K562 (cell line): ENCODE results near the gene OXNAD1. TPM values are rescaled to one million over a fixed set of nuclear protein-coding genes. Genes with fewer than 3 reads are reported as not detected.

Experiments
- DMBX1 ChIP-seq: fragments of 250-450 bp; sonication (Bioruptor Pico); IDR thresholded peaks from 2 replicates; pipeline ENCODE4 v1.8.0; 2022; ENCODE audit warnings: inconsistent platforms, mild to moderate bottlenecking, moderate library complexity, borderline replicate concordance
- ELK3 ChIP-seq: fragments of 450-650 bp; formaldehyde crosslinking; IDR thresholded peaks from 2 replicates; pipeline ENCODE4 v1.4.0; 2020; ENCODE audit warnings: mild to moderate bottlenecking
- MTA1 ChIP-seq: fragments of 450-650 bp; IDR thresholded peaks from 2 replicates; pipeline ENCODE4 v1.6.1; 2017; ENCODE audit warnings: borderline replicate concordance
- TRIM25 ChIP-seq: fragments of 450-650 bp; IDR thresholded peaks from 2 replicates; pipeline ENCODE4 v1.7.0; 2016; ENCODE audit warnings: borderline replicate concordance
- TSC22D4 ChIP-seq: fragments of 450-650 bp; IDR thresholded peaks from 2 replicates; pipeline ENCODE4 v1.6.1; 2016; ENCODE audit warnings: missing genetic modification characterization, missing biosample characterization, control low read depth
- ZNF124 ChIP-seq: sonication (generic); formaldehyde crosslinking; IDR thresholded peaks from 2 replicates; pipeline ENCODE4 v1.8.1; 2022; ENCODE audit warnings: missing genetic modification reagents
- ZNF217 ChIP-seq: sonication (generic); formaldehyde crosslinking; IDR thresholded peaks from 2 replicates; pipeline ENCODE4 v1.8.0; 2022; ENCODE audit warnings: mild to moderate bottlenecking, missing genetic modification reagents
- ZNF280B ChIP-seq: fragments of 250-450 bp; sonication (Bioruptor Pico); IDR thresholded peaks from 2 replicates; pipeline ENCODE4 v1.5.1; 2021; ENCODE audit warnings: mild to moderate bottlenecking
- ZNF592 ChIP-seq: fragments of 450-650 bp; IDR thresholded peaks from 2 replicates; pipeline ENCODE4 v1.6.1; 2017; ENCODE audit warnings: antibody characterized with exemption, mild to moderate bottlenecking
- polyA plus RNA-seq, 8 experiments: library from polyadenylated mRNA; depleted of rRNA in 4 of 8; stranded (reverse) in 5 of 8; unstranded in 3 of 8; fragments of >200 nt; fragmentation: Nextera tagmentation in 2 of 8; fragmentation: Illumina TruSeq in 1 of 8; extraction: Ambion mirVana in 2 of 8; extraction: Trizol in 1 of 8; gene quantifications; 2 replicates each; pipeline versions ENCODE4 v1.2.1 to v1.2.3, GENCODE V29; 2011 to 2014; ENCODE audit warnings: inconsistent platforms in 1 of 8, missing spikeins in 1 of 8
- total RNA-seq, 7 experiments: library from RNA; depleted of rRNA in 6 of 7; stranded (reverse); fragments of >200 nt in 6 of 7; fragmentation: Illumina TruSeq in 2 of 7; extraction: Trizol in 2 of 7; gene quantifications; 2 replicates each; pipeline versions ENCODE4 v1.2.1 to v1.2.3, GENCODE V29; 2011 to 2021; ENCODE audit warnings: low replicate concordance in 1 of 7
- TF ChIP-seq, protein P1 (sequence below), 2 experiments: IDR thresholded peaks; 2 replicates each; pipeline ENCODE4 v1.6.1; 2012; ENCODE audit warnings: improper control_type of control experiment in 2 of 2, low read depth in 2 of 2, low read length in 2 of 2, borderline replicate concordance in 1 of 2

The OXNAD1 gene
- total and polyA plus RNA-seq, 9 of the 15 experiments (the other 6 are each of a cell fraction or from before 2014, with no cell fraction given) = 12.8 to 44.4 (median 41.1) TPM

GRCh38 chr3:16304061-16305010 is 39.3 kb downstream of the OXNAD1 start (continued):
- no peak for TF ChIP-seq ELK3
- peak; percentile 76 for TF ChIP-seq MTA1
- TF ChIP-seq ZNF217 = no peak
- no peak for TF ChIP-seq ZNF124
- no peak for TF ChIP-seq ZNF280B
- TF ChIP-seq, protein P1, sequence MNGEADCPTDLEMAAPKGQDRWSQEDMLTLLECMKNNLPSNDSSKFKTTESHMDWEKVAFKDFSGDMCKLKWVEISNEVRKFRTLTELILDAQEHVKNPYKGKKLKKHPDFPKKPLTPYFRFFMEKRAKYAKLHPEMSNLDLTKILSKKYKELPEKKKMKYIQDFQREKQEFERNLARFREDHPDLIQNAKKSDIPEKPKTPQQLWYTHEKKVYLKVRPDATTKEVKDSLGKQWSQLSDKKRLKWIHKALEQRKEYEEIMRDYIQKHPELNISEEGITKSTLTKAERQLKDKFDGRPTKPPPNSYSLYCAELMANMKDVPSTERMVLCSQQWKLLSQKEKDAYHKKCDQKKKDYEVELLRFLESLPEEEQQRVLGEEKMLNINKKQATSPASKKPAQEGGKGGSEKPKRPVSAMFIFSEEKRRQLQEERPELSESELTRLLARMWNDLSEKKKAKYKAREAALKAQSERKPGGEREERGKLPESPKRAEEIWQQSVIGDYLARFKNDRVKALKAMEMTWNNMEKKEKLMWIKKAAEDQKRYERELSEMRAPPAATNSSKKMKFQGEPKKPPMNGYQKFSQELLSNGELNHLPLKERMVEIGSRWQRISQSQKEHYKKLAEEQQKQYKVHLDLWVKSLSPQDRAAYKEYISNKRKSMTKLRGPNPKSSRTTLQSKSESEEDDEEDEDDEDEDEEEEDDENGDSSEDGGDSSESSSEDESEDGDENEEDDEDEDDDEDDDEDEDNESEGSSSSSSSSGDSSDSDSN (IDR thresholded peaks at IDR 0.05; ENCODE audit: borderline replicate concordance in 1 of 2, low read depth in 2 of 2, low read length in 2 of 2) = 0 out of 4 replicates have a peak, but pooled peaks of 1 of the 2 experiments have one; percentile 46
- no peak for TF ChIP-seq TSC22D4 (tag)
- peak; percentile 76; the same call in 1 of the 2 replicates for TF ChIP-seq DMBX1
- TF ChIP-seq TRIM25 = no peak
- TF ChIP-seq ZNF592 = no peak
